Measurements from ENCODE around the gene EDAR.

The EDAR gene

GRCh38 chr2:108942888-108943287 is 46.1 kb downstream of the EDAR start:
- H3K27ac ChIP-seq = no peak overlapping the region
- no peak for DNase-seq (ENCODE audit: low read depth, low spot score)

DNA sequence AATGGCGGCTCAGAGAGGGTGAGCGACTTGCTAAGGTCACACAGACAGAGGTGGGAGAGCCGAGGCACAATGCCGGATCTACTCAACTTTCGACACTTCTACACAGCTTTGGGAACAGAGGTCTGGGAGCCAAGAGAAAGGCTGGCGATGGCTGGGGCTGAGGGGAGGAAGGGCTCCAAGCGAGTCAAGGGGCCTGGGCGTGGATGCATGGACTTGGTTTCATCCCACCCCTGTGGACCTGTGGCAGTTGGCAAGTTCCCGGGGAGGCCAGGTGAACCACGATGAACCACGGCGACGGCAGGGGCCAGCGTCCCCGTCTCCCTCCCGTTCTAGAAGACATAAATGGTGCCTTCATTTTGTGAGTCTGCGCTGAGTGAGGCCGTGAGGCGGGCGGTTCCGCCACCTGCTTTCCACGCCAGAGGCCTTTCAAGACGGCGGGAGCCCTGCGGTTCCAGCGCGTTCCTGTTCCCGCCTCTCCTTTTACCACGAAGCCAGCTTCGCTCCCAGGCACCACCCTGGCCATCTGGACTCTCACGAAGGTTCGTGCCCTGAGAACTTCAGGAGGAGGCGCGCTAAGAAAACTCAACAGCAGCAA is 46.7 kb downstream of the EDAR start:
- no peak for DNase-seq (ENCODE audit: low read depth, low spot score)
- no peak overlapping the region for H3K27ac ChIP-seq

- DNase-seq (ENCODE audit: low read depth, low spot score) = no peak
- H3K27ac ChIP-seq = no peak overlapping the region
Observed at GRCh38 chr2:108941767-108942166, 47.3 kb downstream of the EDAR start.

- DNase-seq (ENCODE audit: low read depth, low spot score) = no peak
- no peak overlapping the region for H3K27ac ChIP-seq
Observed at GRCh38 chr2:108941161-108941665, 47.8 kb downstream of the EDAR start.

GRCh38 chr2:108940156-108940555 is 48.9 kb downstream of the EDAR start:
- no peak overlapping the region for H3K27ac ChIP-seq
- DNase-seq (ENCODE audit: low read depth, low spot score) = no peak

DNA sequence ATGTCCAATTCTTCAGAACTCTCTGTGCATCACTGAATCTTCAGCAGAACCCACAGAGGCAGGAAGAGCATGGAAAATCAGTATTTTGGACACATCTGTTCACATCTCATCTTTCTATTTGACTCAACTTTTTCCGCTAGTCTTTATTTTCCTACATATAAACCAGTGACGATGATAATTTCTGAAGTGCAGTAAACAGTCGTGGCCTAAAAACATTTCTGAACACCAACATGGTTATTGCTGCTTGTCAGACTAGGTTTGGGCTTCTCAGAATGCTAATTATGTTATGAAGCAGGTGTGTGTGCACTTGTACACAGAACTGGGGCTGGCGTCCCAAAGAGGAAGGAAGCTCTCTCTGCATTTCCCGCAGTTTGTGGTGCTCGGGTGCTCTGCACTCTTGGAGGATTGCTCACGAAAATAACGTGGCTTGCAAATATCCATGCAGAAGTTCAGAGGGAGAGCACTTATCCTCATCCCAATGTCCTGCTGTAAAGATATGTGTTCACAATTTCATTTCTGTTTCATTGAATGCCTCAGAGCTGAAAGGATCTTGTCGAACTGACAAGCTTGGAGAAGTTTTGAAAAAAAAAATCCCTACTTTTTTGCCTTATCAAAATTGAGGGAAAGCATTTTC is 50.8 kb downstream of the EDAR start:
- DNase-seq (ENCODE audit: low read depth, low spot score) = no peak
- H3K27ac ChIP-seq = no peak overlapping the region

DNA sequence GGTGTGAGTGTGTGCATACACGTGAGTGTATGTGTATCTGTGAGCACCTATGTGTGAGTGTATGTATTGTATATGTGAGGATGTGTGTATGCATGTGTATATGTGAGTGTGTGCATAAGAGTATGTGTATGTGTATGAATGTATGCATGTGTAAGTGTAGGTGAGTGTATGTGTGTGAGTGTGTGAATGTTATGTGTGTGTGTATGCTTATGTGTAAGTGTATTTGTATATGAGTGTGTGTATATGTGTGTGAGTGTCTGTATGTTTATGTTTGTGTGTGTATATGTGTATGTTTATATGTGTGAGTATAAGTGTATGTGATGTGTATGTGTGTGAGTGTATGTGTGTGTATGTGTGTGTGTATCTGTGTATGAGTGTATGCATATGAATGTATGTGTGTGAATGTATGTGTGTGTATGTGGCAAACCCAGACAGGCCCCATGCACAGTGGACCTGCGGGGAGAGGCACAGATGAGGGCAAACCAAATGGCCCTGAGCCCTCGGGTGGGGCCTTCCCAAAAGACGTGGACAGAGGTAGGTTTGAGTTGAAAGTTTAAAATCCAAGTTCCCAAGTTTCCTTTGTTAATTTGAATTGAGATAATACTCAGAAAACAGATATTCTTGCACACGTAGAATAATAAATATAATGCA is 51.5 kb downstream of the EDAR start:
- H3K27ac ChIP-seq = no peak overlapping the region
- DNase-seq (ENCODE audit: low read depth, low spot score) = no peak

DNA sequence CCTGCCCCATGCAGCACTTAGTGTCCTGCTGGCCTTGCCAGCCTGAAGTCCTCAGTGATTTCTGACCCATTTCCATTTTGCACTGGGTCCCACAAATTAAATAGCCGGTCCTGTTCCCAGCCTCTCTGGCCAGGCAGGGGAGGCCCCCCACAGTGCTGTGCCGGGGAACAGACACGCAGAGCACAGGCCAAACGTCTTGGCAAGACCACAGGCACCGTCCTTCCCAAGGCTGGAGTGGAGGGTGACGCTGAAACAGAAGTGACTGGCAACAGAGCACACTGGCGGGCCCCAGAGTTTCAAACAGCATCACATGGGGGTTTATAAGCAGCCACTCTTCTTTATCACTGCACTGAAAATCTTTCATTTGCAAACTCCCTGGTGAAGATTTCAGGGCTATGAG is 52.2 kb downstream of the EDAR start:
- DNase-seq (ENCODE audit: low read depth, low spot score) = no peak

GRCh38 chr2:108936076-108936864 is 52.8 kb downstream of the EDAR start:
- DNase-seq (ENCODE audit: low read depth, low spot score) = no peak
- H3K27ac ChIP-seq = no peak overlapping the region

More for the DNA sequence above, 52.2 kb downstream of the EDAR start:
- H3K27ac ChIP-seq = no peak overlapping the region

- no peak for DNase-seq (ENCODE audit: low read depth, low spot score)
- H3K27ac ChIP-seq = no peak overlapping the region
Observed at GRCh38 chr2:108935271-108935741, 53.7 kb downstream of the EDAR start.

- DNase-seq (ENCODE audit: low read depth, low spot score) = no peak
Observed at GRCh38 chr2:108934583-108935245, 54.3 kb downstream of the EDAR start.

GRCh38 chr2:108934151-108934550 is 54.9 kb downstream of the EDAR start:
- DNase-seq (ENCODE audit: low read depth, low spot score) = no peak

More at GRCh38 chr2:108934583-108935245, 54.3 kb downstream of the EDAR start:
- no peak overlapping the region for H3K27ac ChIP-seq

GRCh38 chr2:108933691-108934117 is 55.3 kb downstream of the EDAR start:
- no peak for DNase-seq (ENCODE audit: low read depth, low spot score)
- H3K27ac ChIP-seq = no peak overlapping the region

More at GRCh38 chr2:108934151-108934550, 54.9 kb downstream of the EDAR start:
- no peak overlapping the region for H3K27ac ChIP-seq

DNA sequence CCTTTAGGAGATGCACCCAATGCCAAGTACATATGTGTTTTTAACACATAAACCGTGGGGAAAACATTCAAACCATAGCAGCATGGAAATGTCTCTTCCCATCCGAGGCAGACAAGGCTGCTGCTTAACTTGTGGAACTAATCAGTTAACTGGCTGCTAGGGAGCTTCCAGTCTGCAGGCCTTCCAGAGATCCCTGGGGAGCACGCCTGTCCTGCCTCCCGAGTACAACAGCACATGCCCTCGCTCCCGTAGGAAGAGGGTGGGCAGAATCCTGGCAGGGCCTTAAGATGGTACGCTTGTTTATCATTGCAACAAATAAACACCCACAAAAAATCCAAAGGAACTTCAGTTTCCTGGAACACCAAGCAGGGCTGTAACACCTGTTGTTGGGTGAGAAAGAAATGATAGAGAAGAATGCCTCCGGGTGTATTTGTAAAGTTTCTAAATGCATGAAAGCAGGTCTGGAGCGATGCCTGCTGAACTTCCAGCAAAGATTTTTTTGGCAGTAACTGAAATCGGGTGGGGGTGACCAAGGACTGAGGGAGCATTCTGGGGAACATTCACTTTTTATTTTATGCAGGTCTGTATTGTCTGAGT is 56.2 kb downstream of the EDAR start:
- no peak for DNase-seq (ENCODE audit: low read depth, low spot score)
- no peak overlapping the region for H3K27ac ChIP-seq

GRCh38 chr2:108931372-108931771 is 57.6 kb downstream of the EDAR start:
- H3K27ac ChIP-seq = no peak overlapping the region
- no peak for DNase-seq (ENCODE audit: low read depth, low spot score)

GRCh38 chr2:108929807-108930425 is 59.1 kb downstream of the EDAR start:
- no peak for DNase-seq (ENCODE audit: low read depth, low spot score)
- no peak overlapping the region for H3K27ac ChIP-seq

DNA sequence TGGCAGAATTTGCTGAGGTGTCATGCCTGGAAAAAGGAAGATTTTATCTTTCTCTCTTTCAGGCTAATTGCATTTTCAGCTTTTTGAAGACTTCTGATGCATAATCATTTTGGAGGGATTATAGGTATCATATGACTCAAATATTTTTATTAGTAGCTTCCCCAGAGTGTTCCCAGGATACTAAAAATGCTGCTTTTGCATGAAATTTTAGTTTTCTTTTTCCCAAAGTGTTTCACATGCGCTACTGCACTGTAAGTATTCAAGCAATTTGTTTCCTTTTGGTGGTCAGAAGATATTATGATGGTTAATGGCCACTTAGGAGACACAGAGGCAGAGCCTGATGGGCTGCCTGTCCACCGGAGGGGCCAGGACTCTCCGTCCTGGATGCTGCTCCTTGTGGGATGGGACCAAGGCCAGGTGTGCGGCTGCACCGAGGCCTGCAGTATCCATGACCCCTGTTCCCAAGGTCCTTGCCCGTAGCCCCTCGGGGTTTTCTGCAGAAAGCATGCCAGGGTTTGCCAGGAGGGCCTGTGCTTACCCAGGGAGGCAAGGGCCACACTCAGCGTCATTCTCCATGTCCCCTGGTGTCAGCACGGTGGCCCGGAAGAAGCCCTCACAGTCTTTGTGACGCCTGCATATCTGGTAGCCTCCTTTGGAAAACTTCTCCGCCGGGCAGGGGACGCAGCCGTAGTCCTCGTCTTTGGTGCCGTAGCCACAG is 60.2 kb downstream of the EDAR start:
- no peak overlapping the region for H3K27ac ChIP-seq
- DNase-seq (ENCODE audit: low read depth, low spot score) = no peak

GRCh38 chr2:108927936-108928659 is 60.9 kb downstream of the EDAR start:
- DNase-seq (ENCODE audit: low read depth, low spot score) = no peak
- no peak overlapping the region for H3K27ac ChIP-seq
